AG04450 (cell line): ENCODE data around the gene PITHD1. TPM values are rescaled to one million over a fixed set of nuclear protein-coding genes. Genes with fewer than 3 reads are reported as not detected.

Experiments
- CTCF ChIA-PET: fragments of 300-600, 350-600 bp; formaldehyde crosslinking; extraction: SDS; loops from one replicate; lab custom pipeline; 2022; ENCODE audit warnings: antibody characterized with exemption, inconsistent platforms; lab: Charles Lee
- POLR2A ChIA-PET: fragments of 350-600 bp; formaldehyde crosslinking; extraction: SDS; loops from one replicate; lab custom pipeline; 2021; ENCODE audit warnings: antibody characterized with exemption, inconsistent platforms; lab: Yijun Ruan, JAX
- DNase-seq: peaks from one replicate; pipeline ENCODE4 v3.0.0-alpha.2; 2011; ENCODE audit warnings: low read depth, low spot score
- H3K27ac ChIP-seq: one replicate; pipeline ENCODE4 v1.5.1; 2012; ENCODE audit warnings: low read depth, low read length, control low read depth
- H3K27me3 ChIP-seq: one replicate; pipeline ENCODE4 v1.6.0; 2012; ENCODE audit warnings: low read length; ENCODE audit not compliant: control insufficient read depth, insufficient read depth
- H3K4me3 ChIP-seq: 2 replicates; pipeline ENCODE4 v1.5.1; 2011; ENCODE audit warnings: mild to moderate bottlenecking, low read depth, low read length, control low read depth
- H3K9me3 ChIP-seq: 2 replicates; pipeline ENCODE4 v1.5.1; 2012; ENCODE audit warnings: low read length; ENCODE audit not compliant: control insufficient read depth, insufficient read depth
- polyA plus RNA-seq: library from polyadenylated mRNA; depleted of rRNA; stranded (reverse); fragments of >200 nt; gene quantifications from 2 replicates; pipeline ENCODE4 v1.2.3, GENCODE V29; 2011
- TF ChIP-seq, protein P1 (sequence below): IDR thresholded peaks from 2 replicates; pipeline ENCODE4 v1.5.1; 2011; ENCODE audit warnings: low read depth, low read length, control low read depth, inconsistent platforms

PITHD1 gene
- polyA plus RNA-seq, 1 experiment: 41.1 TPM

- ChIA-PET POLR2A (interaction anchor here (1.8 to 2.0 kb wide), 2 partner anchors 9 to 19 kb away, joined by 7 to 8 read pairs; partner anchors contain the start of gene LYPLA2), CTCF (interaction anchor here (1.3 kb wide), 1 partner anchor 27 kb away, joined by 4 read pairs; no protein-coding TSS in a partner anchor)
- no peaks in the 10 kb centered on the region; the same call in 1 of the 2 replicates for H3K9me3 ChIP-seq
- H3K27me3 ChIP-seq: no peaks in the 10 kb centered on the region
- peak overlapping the region; percentile 67 for H3K27ac ChIP-seq
- TF ChIP-seq, protein P1, sequence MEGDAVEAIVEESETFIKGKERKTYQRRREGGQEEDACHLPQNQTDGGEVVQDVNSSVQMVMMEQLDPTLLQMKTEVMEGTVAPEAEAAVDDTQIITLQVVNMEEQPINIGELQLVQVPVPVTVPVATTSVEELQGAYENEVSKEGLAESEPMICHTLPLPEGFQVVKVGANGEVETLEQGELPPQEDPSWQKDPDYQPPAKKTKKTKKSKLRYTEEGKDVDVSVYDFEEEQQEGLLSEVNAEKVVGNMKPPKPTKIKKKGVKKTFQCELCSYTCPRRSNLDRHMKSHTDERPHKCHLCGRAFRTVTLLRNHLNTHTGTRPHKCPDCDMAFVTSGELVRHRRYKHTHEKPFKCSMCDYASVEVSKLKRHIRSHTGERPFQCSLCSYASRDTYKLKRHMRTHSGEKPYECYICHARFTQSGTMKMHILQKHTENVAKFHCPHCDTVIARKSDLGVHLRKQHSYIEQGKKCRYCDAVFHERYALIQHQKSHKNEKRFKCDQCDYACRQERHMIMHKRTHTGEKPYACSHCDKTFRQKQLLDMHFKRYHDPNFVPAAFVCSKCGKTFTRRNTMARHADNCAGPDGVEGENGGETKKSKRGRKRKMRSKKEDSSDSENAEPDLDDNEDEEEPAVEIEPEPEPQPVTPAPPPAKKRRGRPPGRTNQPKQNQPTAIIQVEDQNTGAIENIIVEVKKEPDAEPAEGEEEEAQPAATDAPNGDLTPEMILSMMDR: no peak
- H3K4me3 ChIP-seq: peak overlapping the region; percentile 91
- DNase-seq: no peak
These were observed 21.0 kb downstream of the PITHD1 start for GRCh38 chr1:23799255-23799569.

GRCh38 chr1:23799570-23800399 is 21.6 kb downstream of the PITHD1 start:
- Histone ChIP-seq H3K9me3 (no peaks in the 10 kb centered on the region; the same call in 1 of the 2 replicates), H3K4me3 (peak overlapping the region; percentile 91), H3K27ac (peak overlapping the region; percentile 73), H3K27me3 (no peaks in the 10 kb centered on the region)
- ChIA-PET CTCF (interaction anchor here (1.3 to 2.4 kb wide), 2 partner anchors 10 to 28 kb away, joined by 4 to 7 read pairs; no protein-coding TSS in a partner anchor), POLR2A (interaction anchor here (0.6 to 2.0 kb wide), 4 partner anchors 9 to 618 kb away, joined by 3 to 8 read pairs (median 5); partner anchors contain the start of genes HMGCL and LYPLA2)
- no peak for DNase-seq
- TF ChIP-seq, protein P1: no peak

DNA sequence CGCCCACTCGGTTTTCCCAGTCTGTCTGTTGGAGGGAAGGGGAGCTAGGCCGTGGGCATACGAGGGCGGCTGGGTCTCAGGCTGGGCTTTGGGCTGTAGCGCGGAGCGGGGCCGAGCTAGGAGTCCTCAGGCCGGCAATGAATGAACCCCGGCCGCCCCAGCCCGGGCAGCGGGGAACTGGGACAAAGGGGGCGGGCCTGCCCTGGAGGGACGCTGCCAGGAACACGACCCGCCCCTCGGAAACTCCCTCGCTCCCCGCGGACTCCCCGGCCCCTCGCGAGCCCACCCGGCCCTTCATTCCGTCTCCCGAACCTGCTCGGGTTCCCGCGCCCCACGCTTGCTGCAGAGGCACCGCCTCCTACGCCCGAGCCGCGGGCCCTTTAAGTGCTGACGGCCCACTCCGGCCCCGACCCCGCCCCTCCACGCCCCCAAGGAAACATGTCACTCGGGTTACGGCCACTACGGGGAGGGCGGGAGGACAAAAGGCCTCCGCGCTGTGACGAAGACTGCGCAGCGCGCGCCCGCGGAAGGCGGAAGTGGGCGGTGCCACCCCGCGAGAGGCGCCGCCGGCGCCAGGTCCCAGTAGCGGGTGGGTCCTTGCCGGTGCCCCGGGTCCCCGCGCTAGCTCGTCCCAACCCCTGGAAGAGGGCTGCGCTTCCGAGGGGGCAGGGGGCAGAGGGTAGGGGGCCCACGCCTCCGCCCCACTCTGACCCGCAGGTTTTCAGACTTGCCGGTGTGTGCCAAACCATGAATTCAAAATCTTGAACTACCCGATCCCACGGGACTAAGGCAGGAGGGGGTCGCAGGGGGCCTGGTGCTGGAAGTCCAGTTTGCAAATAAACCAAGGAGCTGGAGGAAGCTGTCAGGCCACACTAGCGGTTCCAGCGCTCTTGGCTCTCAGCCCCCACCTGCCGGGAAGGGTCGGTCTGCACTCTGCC is 22.5 kb downstream of the PITHD1 start, which contains the start of gene GALE:
Gene GALE, minus strand, starts transcription at position 355 of the 938 bp plus-strand sequence. CDS start 1,747 bp downstream, outside the sequence.
- no peaks in the 10 kb centered on the region for H3K27me3 ChIP-seq
- no peaks in the 10 kb centered on the region; the same call in 1 of the 2 replicates for H3K9me3 ChIP-seq
- H3K4me3 ChIP-seq: peak within 1 kb of the TSS; percentile 91
- H3K27ac ChIP-seq: peak within 1 kb of the TSS; percentile 73
- POLR2A ChIA-PET: interaction anchor here (0.6 to 2.0 kb wide), 5 partner anchors 10 to 617 kb away, joined by 3 to 8 read pairs (median 3); partner anchors contain the start of genes HMGCL and LYPLA2
- TF ChIP-seq, protein P1: no peak
- CTCF ChIA-PET: interaction anchor here (1.3 to 2.4 kb wide), 2 partner anchors 9 to 68 kb away, joined by 3 to 7 read pairs; no protein-coding TSS in a partner anchor
- peak; percentile 81 for DNase-seq

DNA sequence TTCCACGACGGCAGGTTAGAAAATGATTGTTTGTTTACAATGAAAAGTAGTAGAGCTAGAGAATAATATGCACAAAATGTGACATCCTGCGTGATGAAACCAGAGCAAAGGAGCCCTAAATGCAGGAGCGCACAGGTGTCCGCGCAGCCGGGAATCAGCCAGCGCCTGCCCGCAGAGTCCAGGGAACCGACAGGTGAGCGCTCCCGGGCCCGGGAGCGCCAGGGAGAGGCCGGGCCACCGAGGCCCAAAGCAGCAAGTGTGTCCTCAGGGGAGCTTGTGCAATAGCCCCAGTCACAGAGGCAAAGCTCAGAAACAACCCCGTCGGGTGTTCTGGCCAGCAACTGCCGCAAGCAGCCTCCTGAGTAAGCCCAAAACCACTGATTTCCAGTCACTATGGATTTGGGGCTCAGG is 23.1 kb downstream of the PITHD1 start:
- Histone ChIP-seq H3K27me3 (no peaks in the 10 kb centered on the region), H3K9me3 (no peaks in the 10 kb centered on the region; the same call in 1 of the 2 replicates), H3K4me3 (peak overlapping the region; percentile 91), H3K27ac (peak overlapping the region; percentile 57)
- no peak for DNase-seq
- ChIA-PET POLR2A (interaction anchor here (0.7 to 1.0 kb wide), 3 partner anchors 10 to 24 kb away, joined by 3 read pairs; partner anchors contain the start of gene HMGCL), CTCF (interaction anchor here (1.3 to 2.4 kb wide), 2 partner anchors 8 to 68 kb away, joined by 3 to 7 read pairs; no protein-coding TSS in a partner anchor)
- TF ChIP-seq, protein P1: no peak
